HepG2 (cell line): ENCODE measurements around the gene SLC22A12. TPM values are rescaled to one million over a fixed set of nuclear protein-coding genes. Genes with fewer than 3 reads are reported as not detected.

Source experiments
- ATAC-seq: fragments of 200-7000 bp; cut with Tn5 transposase; 3 replicates; pipeline ENCODE4 v1.9.1; 2020; ENCODE audit warnings: mild to moderate bottlenecking, moderate library complexity
- BruUV-seq: library from RNA; stranded (reverse); fragments of 400-500 nt; replicated peaks from 2 replicates; lab custom pipeline; 2021; lab: Mats Ljungman, UMichigan
- CTCF ChIA-PET: fragments of 300-600 bp; formaldehyde crosslinking; extraction: SDS; loops from one replicate; lab custom pipeline; 2021; ENCODE audit warnings: low total read pairs, inconsistent platforms, low intra/inter-chr PET ratio; lab: Yijun Ruan, JAX
- POLR2A ChIA-PET: fragments of 350-600 bp; sonication (Branson Sonifier 250); formaldehyde crosslinking; loops from one replicate; lab custom pipeline; 2020; ENCODE audit warnings: antibody characterized with exemption, inconsistent platforms; lab: Yijun Ruan, JAX
- DNase-seq: peaks from one replicate; pipeline ENCODE4 v3.0.0-alpha.2; 2015; ENCODE audit warnings: low spot score
- FAIRE-seq: peaks from 3 replicates; lab custom pipeline; 2011; peaks lifted over from hg19 to GRCh38; lab: Jason Lieb, UNC
- H2AFZ ChIP-seq: one replicate; pipeline ENCODE4 v1.6.1; 2011; ENCODE audit warnings: low read length, inconsistent platforms
- H3K27ac ChIP-seq: fragments of 300-600 bp; 3 replicates; pipeline ENCODE4 v1.8.0; 2011; ENCODE audit warnings: mixed run types, mild to moderate bottlenecking, mixed read lengths, low read length, inconsistent platforms; ENCODE audit not compliant: insufficient read depth; ENCODE audit errors: extremely low read length
- H3K27me3 ChIP-seq, 2 experiments: fragments of 200-600 bp in 1 of 2; 2 replicates in 1 of 2; 3 replicates in 1 of 2; pipeline versions ENCODE4 v1.6.0 to v1.8.0; 2011; ENCODE audit warnings: low read length in 2 of 2, mild to moderate bottlenecking in 2 of 2, moderate library complexity in 2 of 2, inconsistent platforms in 1 of 2; ENCODE audit not compliant: insufficient read depth in 2 of 2, control insufficient read depth in 1 of 2
- H3K36me3 ChIP-seq, 2 experiments: fragments of 200-600 bp in 1 of 2; replicated peaks in 1 of 2; 2 replicates in 1 of 2; 3 replicates in 1 of 2; pipeline versions ENCODE4 v1.5.1 to v1.8.0; 2011; ENCODE audit warnings: low read length in 2 of 2, inconsistent platforms in 1 of 2; ENCODE audit not compliant: insufficient read depth in 2 of 2, control insufficient read depth in 1 of 2
- H3K4me1 ChIP-seq: 2 replicates; pipeline ENCODE4 v1.5.1; 2012; ENCODE audit warnings: low read length, inconsistent platforms; ENCODE audit not compliant: insufficient read depth
- H3K4me2 ChIP-seq: 2 replicates; pipeline ENCODE4 v1.6.0; 2011; ENCODE audit warnings: low read depth, low read length, inconsistent platforms
- H3K4me3 ChIP-seq, 3 experiments: fragments of 200-600 bp in 1 of 3; sonication (generic), shearing (Covaris generic) in 1 of 3; replicated peaks in 1 of 3; 2 replicates each; pipeline ENCODE4 v1.5.1; 2011 to 2016; ENCODE audit warnings: low read length in 3 of 3, inconsistent platforms in 2 of 3, low read depth in 2 of 3, mild to moderate bottlenecking in 2 of 3, control low read depth in 1 of 3, mixed read lengths in 1 of 3; ENCODE audit not compliant: insufficient read depth in 1 of 3
- H3K79me2 ChIP-seq: one replicate; pipeline ENCODE4 v1.6.1; 2011; ENCODE audit warnings: low read length, inconsistent platforms; ENCODE audit not compliant: insufficient read depth
- H3K9ac ChIP-seq: 2 replicates; pipeline ENCODE4 v1.6.0; 2011; ENCODE audit warnings: mild to moderate bottlenecking, low read depth, low read length, inconsistent platforms; ENCODE audit not compliant: insufficient read depth
- H3K9me3 ChIP-seq: 2 replicates; pipeline ENCODE4 v1.5.1; 2012; ENCODE audit warnings: mild to moderate bottlenecking, low read length
- H4K20me1 ChIP-seq: 2 replicates; pipeline ENCODE4 v1.6.0; 2011; ENCODE audit warnings: inconsistent platforms, mild to moderate bottlenecking, low read length, moderate library complexity; ENCODE audit not compliant: insufficient read depth
- DNMT1 ChIP-seq: sonication (generic); formaldehyde crosslinking; IDR thresholded peaks from 2 replicates; pipeline ENCODE4 v1.5.1; 2020; ENCODE audit warnings: mild to moderate bottlenecking, missing genetic modification reagents
- GTF3A ChIP-seq: sonication (generic); formaldehyde crosslinking; conservative IDR thresholded peaks from 2 replicates; pipeline ENCODE4 v1.4.0; 2020; ENCODE audit warnings: mild to moderate bottlenecking, missing genetic modification reagents
- HNF4G ChIP-seq, 2 experiments: sonication (generic) in 1 of 2; formaldehyde crosslinking in 1 of 2; IDR thresholded peaks; 2 replicates each; pipeline versions ENCODE4 v1.4.0 to v1.6.1; 2011 to 2020; ENCODE audit warnings: borderline replicate concordance in 2 of 2, low read depth in 2 of 2, mild to moderate bottlenecking in 2 of 2, low read length in 1 of 2, missing genetic modification reagents in 1 of 2, moderate library complexity in 1 of 2
- KAT2B ChIP-seq: fragments of 150-350 bp; IDR thresholded peaks from 2 replicates; pipeline ENCODE4 v1.6.1; 2014; ENCODE audit warnings: low read depth, low read length, borderline replicate concordance
- NR3C1 ChIP-seq: sonication (generic); formaldehyde crosslinking; IDR thresholded peaks from 2 replicates; pipeline ENCODE4 v1.4.0; 2020; ENCODE audit warnings: missing genetic modification reagents
- ZBED4 ChIP-seq: sonication (generic); formaldehyde crosslinking; IDR thresholded peaks from 2 replicates; pipeline ENCODE4 v1.4.0; 2020; ENCODE audit warnings: missing genetic modification reagents, borderline replicate concordance
- ZMYM2 ChIP-seq: sonication (generic); formaldehyde crosslinking; IDR thresholded peaks from 2 replicates; pipeline ENCODE4 v1.8.0; 2022; ENCODE audit warnings: mild to moderate bottlenecking, missing genetic modification reagents
- ZNF512B ChIP-seq: sonication (generic); formaldehyde crosslinking; IDR thresholded peaks from 2 replicates; pipeline ENCODE4 v1.5.1; 2020; ENCODE audit warnings: missing genetic modification reagents, mild to moderate bottlenecking, borderline replicate concordance
- WGBS: methylation state at CpG from one replicate; pipeline ENCODE4 v1.1.6; 2017; ENCODE audit warnings: low lambda C conversion rate; 5-methylcytosine and 5-hydroxymethylcytosine counted together
- in situ Hi-C: cut with HindIII; loops from 2 replicates; pipeline ENCODE4 v1.10.0; 2017; ENCODE audit warnings: low pct_unique_long_range_greater_than_20kb; ENCODE audit not compliant: extremely low pct_ligation_motif_present
- intact Hi-C: fragments of 100-400 bp; cut with micrococcal nuclease; formaldehyde crosslinking; loops from one replicate; pipeline ENCODE4 v1.10.0; 2022; ENCODE audit not compliant: unreplicated experiment
- polyA plus RNA-seq, 8 experiments: library from polyadenylated mRNA; depleted of rRNA in 3 of 8; stranded (reverse) in 7 of 8; unstranded in 1 of 8; fragments of >200 nt; fragmentation: Illumina TruSeq in 4 of 8; extraction: Trizol in 4 of 8; gene quantifications; 2 replicates each; pipeline versions ENCODE4 v1.2.1 to v1.2.3, GENCODE V29; 2011 to 2016; ENCODE audit warnings: low read depth in 4 of 8, missing spikeins in 1 of 8, mixed read lengths in 1 of 8; ENCODE audit not compliant: insufficient read depth in 1 of 8
- total RNA-seq, 5 experiments: library from RNA; depleted of rRNA; stranded (reverse); fragments of >200 nt; fragmentation: Illumina TruSeq; extraction: Trizol; gene quantifications; 2 replicates each; pipeline ENCODE4 v1.2.3, GENCODE V29; 2016; ENCODE audit warnings: low read depth in 1 of 5

Gene SLC22A12
- total and polyA plus RNA-seq, 2 of the 13 experiments (the other 11 are each of a cell fraction or from before 2014, with no cell fraction given) = not detected

DNA sequence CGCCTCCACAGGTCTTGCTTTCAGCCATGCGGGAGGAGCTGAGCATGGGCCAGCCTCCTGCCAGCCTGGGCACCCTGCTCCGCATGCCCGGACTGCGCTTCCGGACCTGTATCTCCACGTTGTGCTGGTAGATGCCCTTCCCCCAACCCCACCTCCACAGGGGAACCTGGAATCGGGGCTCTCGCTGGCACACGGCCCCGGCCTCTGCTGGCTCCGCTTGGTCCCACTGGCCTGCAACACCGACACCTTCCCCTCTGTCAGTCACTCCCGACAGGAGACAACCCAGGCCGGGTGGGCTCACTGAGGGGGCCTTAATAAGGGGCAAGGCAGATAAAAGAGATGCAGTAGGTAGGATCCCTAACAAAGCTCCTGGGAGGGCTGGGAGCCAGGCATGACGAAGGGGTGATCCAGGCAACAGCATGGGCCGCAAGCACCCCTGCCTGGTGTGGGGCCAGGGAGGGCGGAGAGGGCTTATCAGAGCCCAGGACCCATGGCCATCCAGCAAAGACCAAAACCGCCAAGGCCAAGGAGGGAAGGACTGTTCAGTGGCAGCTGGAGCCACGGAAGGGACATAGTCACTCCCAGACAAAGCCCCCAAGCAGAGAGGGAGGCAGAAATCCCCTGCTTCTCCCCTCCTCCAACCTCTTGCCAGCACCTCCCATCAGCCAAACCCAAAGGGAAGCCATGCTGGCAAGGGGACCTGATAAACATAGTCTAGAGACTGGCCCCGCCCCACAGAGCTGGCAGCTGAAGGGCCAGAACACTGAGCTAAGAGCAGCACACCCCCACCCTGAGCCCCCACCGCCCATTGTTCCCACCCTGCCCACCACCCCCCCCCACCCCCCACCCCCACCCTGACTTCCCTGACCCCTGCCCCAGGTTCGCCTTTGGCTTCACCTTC lies 8.0 kb downstream of the SLC22A12 start:
- CTCF ChIA-PET = no interaction called here
- Histone ChIP-seq H3K36me3 (no peaks in the 10 kb centered on the region), H3K4me2 (no peak overlapping the region)
- ATAC-seq = no peak
- TF ChIP-seq ZMYM2 = no peak
- TF ChIP-seq HNF4G (IDR thresholded peaks at IDR 0.05; ENCODE audit: borderline replicate concordance, low read depth, low read length) = no peak
- TF ChIP-seq HNF4G (CRISPR knock-in tag; IDR thresholded peaks at IDR 0.05; ENCODE audit: borderline replicate concordance, low read depth) = no peak
- TF ChIP-seq KAT2B = no peak
- no peak for TF ChIP-seq ZNF512B (CRISPR knock-in tag)
- TF ChIP-seq DNMT1 (CRISPR knock-in tag) = no peak
- TF ChIP-seq ZBED4 (CRISPR knock-in tag) = no peak
- TF ChIP-seq NR3C1 (CRISPR knock-in tag) = no peak
- TF ChIP-seq GTF3A = no peak
- TF ChIP-seq, all 625 proteins: peak for 0
- Histone ChIP-seq H3K4me3 (no peak overlapping the region), H2AFZ (no peak overlapping the region), H4K20me1 (no peaks in the 10 kb centered on the region), H3K27ac (no peak overlapping the region), H3K9ac (no peak overlapping the region), H3K79me2 (no peaks in the 10 kb centered on the region), H3K27me3 (peaks cover 9 to 16% of the 10 kb centered on the region in 2 experiments; a peak in 3 of 5 replicates), H3K4me1 (no peaks in the 10 kb centered on the region; the same call in 1 of the 2 replicates), H3K9me3 (peaks cover 20% of the 10 kb centered on the region)
- BruUV-seq = no TSS peak
- intact Hi-C loops (no loop called here), in situ Hi-C loops (no loop called here)
- FAIRE-seq (no peak), DNase-seq (no peak)
- WGBS = 15% methylated on average over 12 of the region's 23 CpGs
- POLR2A ChIA-PET = no interaction called here
